HEK293T (cell line): ENCODE measurements around the gene GDF10.

Experiments used
- FOXM1 ChIP-seq: fragments of 450-650 bp; IDR thresholded peaks from 2 replicates; pipeline ENCODE4 v1.6.1; 2017; ENCODE audit warnings: mild to moderate bottlenecking, borderline replicate concordance
- SUZ12 ChIP-seq: fragments of 450-650 bp; IDR thresholded peaks from 2 replicates; pipeline ENCODE4 v1.6.1; 2016; ENCODE audit warnings: mild to moderate bottlenecking
- TARDBP ChIP-seq: fragments of 450-650 bp; IDR thresholded peaks from 2 replicates; pipeline ENCODE4 v1.6.1; 2016

- TF ChIP-seq FOXM1, result no peak
- TF ChIP-seq TARDBP, result no peak
- no peak for TF ChIP-seq SUZ12
Observed at GRCh38 chr10:47287805-47288204, 12.2 kb upstream of the GDF10 start.
